ENCODE measurements around the gene LRIT2. TPM values are rescaled to one million over a fixed set of nuclear protein-coding genes. Genes with fewer than 3 reads are reported as not detected.

LRIT2 gene
- total and polyA plus RNA-seq, 7 donors, result not detected

GRCh38 chr10:84191106-84191505 is 34.2 kb downstream of the LRIT2 start:
- no peak overlapping the region for H3K4me3 ChIP-seq
- TF ChIP-seq, protein P1, sequence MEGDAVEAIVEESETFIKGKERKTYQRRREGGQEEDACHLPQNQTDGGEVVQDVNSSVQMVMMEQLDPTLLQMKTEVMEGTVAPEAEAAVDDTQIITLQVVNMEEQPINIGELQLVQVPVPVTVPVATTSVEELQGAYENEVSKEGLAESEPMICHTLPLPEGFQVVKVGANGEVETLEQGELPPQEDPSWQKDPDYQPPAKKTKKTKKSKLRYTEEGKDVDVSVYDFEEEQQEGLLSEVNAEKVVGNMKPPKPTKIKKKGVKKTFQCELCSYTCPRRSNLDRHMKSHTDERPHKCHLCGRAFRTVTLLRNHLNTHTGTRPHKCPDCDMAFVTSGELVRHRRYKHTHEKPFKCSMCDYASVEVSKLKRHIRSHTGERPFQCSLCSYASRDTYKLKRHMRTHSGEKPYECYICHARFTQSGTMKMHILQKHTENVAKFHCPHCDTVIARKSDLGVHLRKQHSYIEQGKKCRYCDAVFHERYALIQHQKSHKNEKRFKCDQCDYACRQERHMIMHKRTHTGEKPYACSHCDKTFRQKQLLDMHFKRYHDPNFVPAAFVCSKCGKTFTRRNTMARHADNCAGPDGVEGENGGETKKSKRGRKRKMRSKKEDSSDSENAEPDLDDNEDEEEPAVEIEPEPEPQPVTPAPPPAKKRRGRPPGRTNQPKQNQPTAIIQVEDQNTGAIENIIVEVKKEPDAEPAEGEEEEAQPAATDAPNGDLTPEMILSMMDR (IDR thresholded peaks at IDR 0.05), result no peak

GRCh38 chr10:84190621-84191020 is 34.7 kb downstream of the LRIT2 start:
- Histone ChIP-seq H3K9me3 (no peaks in the 10 kb centered on the region), H3K27ac (no peak overlapping the region), H3K4me1 (no peaks in the 10 kb centered on the region), H3K36me3 (ENCODE audit: insufficient read depth in 1 of 2, low read depth in 1 of 2) (no peaks in the 10 kb centered on the region), H3K4me3 (no peak overlapping the region), H3K27me3 (ENCODE audit: insufficient read depth in 3 of 3, low read length in 2 of 3) (peaks cover 0 to 44% (median 14%) of the 10 kb centered on the region in 3 donors)
- ATAC-seq, result no peak
- DNase-seq, result no peak
- TF ChIP-seq, protein P1 (IDR thresholded peaks at IDR 0.05), result no peak
- intact Hi-C loops (cut with DNase I), result no loop called here
- 85 to 91% (median 91%) methylated on average over 3 of the region's 3 CpGs for WGBS, 3 donors

More at GRCh38 chr10:84191106-84191505, 34.2 kb downstream of the LRIT2 start:
- no peaks in the 10 kb centered on the region for H3K36me3 ChIP-seq (ENCODE audit: insufficient read depth in 1 of 2, low read depth in 1 of 2)
- DNase-seq (no peak), ATAC-seq (no peak)
- intact Hi-C loops (cut with DNase I), result no loop called here
- WGBS, 3 donors, result 80 to 84% (median 81%) methylated on average over 5 of the region's 5 CpGs
- peaks cover 0 to 49% (median 18%) of the 10 kb centered on the region in 3 donors for H3K27me3 ChIP-seq (ENCODE audit: insufficient read depth in 3 of 3, low read length in 2 of 3)
- H3K9me3 ChIP-seq, result no peaks in the 10 kb centered on the region
- no peak overlapping the region for H3K27ac ChIP-seq
- H3K4me1 ChIP-seq, result no peaks in the 10 kb centered on the region

DNA sequence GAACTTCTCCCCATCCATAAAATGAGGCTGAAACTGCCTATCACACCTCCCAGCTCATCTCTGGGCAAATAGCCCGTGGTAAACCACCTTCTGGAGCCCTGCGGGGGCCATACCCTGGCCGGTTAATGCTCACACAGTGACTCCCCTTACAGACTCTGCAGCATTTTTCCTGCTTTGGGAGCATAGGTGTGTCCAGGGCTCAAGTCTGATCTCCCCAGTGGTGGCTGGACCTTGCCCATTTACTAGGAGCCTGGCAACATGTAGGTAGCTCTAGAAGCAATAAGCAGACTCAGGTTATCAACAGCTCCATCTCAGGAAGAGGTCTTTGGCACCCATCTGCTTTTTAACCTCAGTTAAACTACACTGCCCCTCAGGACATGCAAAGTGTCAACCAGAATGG is 36.5 kb downstream of the LRIT2 start:
- H3K27ac ChIP-seq, result no peak overlapping the region
- WGBS, 3 donors, result 57 to 61% (median 57%) methylated on average over 3 of the region's 3 CpGs
- no peaks in the 10 kb centered on the region for H3K9me3 ChIP-seq
- intact Hi-C loops (cut with DNase I), result no loop called here
- ATAC-seq, result no peak
- no peak for DNase-seq
- no peaks in the 10 kb centered on the region for H3K36me3 ChIP-seq (ENCODE audit: insufficient read depth in 1 of 2, low read depth in 1 of 2)
- H3K27me3 ChIP-seq (ENCODE audit: insufficient read depth in 3 of 3, low read length in 2 of 3), result peaks cover 0 to 26% (median 2%) of the 10 kb centered on the region in 3 donors
- H3K4me1 ChIP-seq, result no peaks in the 10 kb centered on the region
- H3K4me3 ChIP-seq, result no peak overlapping the region
- TF ChIP-seq, protein P1 (IDR thresholded peaks at IDR 0.05), result no peak

DNA sequence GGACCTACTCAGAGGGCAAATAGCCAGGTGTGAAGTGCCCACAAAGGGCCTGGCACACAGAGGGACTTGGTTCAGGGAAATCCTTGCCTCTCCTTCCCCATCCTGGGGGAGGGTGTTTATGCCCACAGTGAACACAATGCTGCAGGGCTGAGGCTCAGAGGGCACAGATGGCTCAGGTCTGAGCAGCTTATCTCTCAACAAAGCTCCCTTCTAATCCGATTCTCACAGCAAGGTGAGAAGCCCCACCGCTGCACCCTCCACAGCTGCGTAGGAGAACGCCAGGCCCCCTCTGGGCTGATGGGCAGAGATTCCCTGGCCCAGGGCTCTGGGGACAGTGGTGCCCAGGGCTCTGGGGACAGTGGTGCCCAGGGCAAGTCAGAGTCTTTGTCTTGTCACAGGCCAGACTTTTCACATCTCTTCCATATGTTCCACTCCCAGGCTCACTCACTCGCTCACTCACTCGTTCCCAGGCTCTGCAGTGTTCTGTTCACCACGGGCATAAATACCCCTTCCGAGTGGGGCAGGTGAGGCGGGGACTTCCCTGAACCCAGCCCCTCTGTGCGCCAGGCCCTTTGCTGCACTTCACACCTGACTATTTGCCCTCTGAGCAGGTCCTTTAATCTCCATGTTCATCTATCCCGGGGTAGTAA is 39.7 kb downstream of the LRIT2 start:
- H3K4me3 ChIP-seq, result no peak overlapping the region
- 63 to 73% (median 73%) methylated on average over 11 of the region's 11 CpGs for WGBS, 3 donors
- H3K9me3 ChIP-seq, result no peaks in the 10 kb centered on the region
- ATAC-seq (no peak), DNase-seq (no peak)
- H3K36me3 ChIP-seq (ENCODE audit: insufficient read depth in 1 of 2, low read depth in 1 of 2), result no peaks in the 10 kb centered on the region
- H3K27ac ChIP-seq, result no peak overlapping the region
- intact Hi-C loops (cut with DNase I), result no loop called here
- H3K27me3 ChIP-seq (ENCODE audit: insufficient read depth in 3 of 3, low read length in 2 of 3), result peaks cover 0 to 2% (median 2%) of the 10 kb centered on the region in 3 donors
- H3K4me1 ChIP-seq, result no peaks in the 10 kb centered on the region
- TF ChIP-seq, protein P1 (IDR thresholded peaks at IDR 0.05), result no peak

DNA sequence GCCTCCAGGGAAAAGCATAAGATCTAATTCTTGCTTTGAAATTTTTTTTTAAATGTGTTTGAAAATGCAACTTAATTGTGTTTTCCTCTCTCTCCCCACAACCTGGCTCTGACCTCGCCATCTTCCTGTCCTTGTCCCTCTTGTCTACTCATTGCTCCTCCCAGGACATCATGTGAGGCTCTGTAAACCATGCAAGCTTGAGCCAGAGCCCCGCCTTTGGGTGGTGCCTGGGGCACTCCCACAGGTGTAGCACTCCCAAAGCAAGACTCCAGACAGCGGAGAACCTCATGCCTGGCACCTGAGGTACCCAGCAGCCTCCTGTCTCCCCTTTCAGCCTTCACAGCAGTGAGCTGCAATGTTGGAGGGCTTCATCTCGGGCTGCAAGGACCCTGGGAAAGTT is 40.8 kb downstream of the LRIT2 start:
- Histone ChIP-seq H3K4me1 (no peaks in the 10 kb centered on the region), H3K4me3 (no peak overlapping the region), H3K36me3 (ENCODE audit: insufficient read depth in 1 of 2, low read depth in 1 of 2) (no peaks in the 10 kb centered on the region), H3K27me3 (ENCODE audit: insufficient read depth in 3 of 3, low read length in 2 of 3) (peaks cover 0 to 2% (median 2%) of the 10 kb centered on the region in 3 donors), H3K9me3 (no peaks in the 10 kb centered on the region), H3K27ac (no peak overlapping the region)
- intact Hi-C loops (cut with DNase I), result no loop called here
- TF ChIP-seq, protein P1 (IDR thresholded peaks at IDR 0.05), result no peak
- ATAC-seq, result no peak
- WGBS, 3 donors, result 61 to 72% (median 67%) methylated on average over 4 of the region's 4 CpGs
- no peak for DNase-seq

Measured in psoas muscle (tissue), 8 donors.